Stimulated activated CD8-positive, alpha-beta memory T cell treated with anti-CD3 and anti-CD28 coated beads, Interleukin-7, amount 100 ng/mL, for 48 hours (primary cell): Measurements from ENCODE around the gene NSD1.

ENCODE experiments used
- DNase-seq, 2 donors: peaks; one replicate each; pipeline ENCODE4 v3.0.0-alpha.2; 2020; ENCODE audit warnings: low read depth in 1 of 2; ENCODE audit errors: extremely low read depth in 1 of 2

NSD1 gene

DNA sequence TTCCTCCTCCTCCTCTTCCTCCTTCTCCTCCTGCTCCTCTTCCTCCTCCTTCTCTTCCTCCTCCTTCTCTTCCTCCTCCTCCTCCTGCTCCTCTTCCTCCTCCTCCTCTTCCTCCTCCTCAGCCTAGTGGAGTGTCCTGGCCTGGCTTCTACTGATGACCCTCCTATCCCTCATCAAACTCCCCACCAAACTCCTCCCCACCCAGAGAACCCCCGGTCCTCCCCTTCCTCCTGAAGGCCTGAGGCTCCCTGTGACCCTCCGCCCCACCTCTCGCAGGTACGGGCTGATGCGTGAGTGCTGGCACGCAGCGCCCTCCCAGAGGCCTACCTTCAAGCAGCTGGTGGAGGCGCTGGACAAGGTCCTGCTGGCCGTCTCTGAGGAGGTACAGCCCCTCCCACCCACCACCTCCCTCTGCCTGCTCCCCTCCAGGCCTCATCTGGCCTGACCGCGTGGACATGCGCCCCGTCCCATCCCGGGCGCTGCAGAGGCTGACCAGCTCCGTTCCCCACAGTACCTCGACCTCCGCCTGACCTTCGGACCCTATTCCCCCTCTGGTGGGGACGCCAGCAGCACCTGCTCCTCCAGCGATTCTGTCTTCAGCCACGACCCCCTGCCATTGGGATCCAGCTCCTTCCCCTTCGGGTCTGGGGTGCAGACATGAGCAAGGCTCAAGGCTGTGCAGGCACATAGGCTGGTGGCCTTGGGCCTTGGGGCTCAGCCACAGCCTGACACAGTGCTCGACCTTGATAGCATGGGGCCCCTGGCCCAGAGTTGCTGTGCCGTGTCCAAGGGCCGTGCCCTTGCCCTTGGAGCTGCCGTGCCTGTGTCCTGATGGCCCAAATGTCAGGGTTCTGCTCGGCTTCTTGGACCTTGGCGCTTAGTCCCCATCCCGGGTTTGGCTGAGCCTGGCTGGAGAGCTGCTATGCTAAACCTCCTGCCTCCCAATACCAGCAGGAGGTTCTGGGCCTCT lies 36.3 kb upstream of the NSD1 start:
- DNase-seq, result no peak

- DNase-seq, result no peak
Observed at GRCh38 chr5:177098120-177098469, 35.5 kb upstream of the NSD1 start.

- no peak for DNase-seq
Observed at GRCh38 chr5:177098470-177099141, 35.0 kb upstream of the NSD1 start.

DNA sequence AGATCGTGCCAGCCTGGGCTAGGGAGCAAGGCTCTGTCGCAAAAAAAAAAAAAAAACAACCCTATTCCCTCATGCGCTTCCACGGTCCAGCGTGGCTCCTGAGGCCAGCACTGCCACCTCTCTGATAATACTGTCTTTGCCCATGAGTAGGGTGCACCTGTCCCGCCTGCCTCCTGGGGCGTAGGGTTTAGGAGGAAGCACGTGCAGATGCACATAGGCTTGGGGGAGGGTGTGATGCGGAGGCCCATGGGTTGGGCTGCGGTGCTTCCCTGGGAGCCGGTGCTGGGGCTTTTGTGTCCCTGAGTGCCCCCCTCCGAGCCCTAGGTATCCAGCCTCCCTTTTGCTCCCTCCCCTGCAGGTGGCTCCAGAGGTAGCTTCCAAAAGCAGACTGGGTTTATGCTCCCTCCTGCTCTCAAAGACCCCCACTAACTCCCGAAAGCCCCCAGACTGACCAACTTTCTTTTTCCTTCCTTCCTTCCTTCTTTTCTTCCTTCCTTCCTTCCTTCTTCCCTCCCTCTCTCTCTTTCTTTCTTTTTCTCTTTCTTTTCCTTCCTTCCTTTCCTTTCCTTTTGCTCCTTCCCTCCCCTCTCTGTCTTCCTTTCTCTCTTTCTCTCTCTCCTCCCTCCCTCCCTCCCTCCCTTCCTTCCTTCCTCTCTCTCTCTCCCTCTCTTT lies 34.0 kb upstream of the NSD1 start:
- DNase-seq, result no peak

GRCh38 chr5:177100714-177101121 lies 32.9 kb upstream of the NSD1 start:
- no peak for DNase-seq

DNA sequence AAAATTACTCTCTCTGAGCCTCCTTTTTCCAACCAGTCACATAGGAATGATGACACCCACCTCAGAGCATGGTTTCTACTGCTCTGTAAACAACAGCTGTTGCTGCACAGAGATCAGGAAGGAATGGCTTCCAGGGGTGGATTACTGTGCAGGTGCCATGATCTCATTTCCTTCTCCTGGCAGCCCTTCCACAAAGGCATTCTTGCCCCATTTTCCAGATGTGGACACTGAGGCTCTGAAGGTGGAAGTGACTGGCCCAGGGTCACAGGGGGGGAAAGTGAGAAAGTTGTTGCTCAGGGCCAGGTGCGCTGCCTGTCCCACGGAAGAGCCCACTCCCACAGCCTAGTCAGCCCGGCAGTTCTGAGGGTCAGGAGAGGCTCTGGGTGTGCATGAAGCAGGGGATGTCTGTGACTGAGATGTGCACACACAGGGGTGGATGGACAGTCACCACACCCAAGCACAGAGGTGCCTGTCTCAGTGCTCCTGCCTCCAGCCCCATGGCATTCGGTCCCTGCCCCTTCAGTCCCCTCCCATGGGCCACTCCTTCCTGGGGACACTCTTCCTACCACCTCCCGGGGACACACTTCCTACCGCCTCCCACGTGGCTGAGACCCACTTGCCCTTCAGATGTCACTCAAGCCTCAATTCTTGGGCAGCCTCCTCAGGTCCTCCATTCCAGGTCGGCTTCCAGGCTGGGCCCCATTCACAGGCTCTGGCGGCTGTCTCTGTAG lies 29.9 kb upstream of the NSD1 start:
- no peak for DNase-seq

- DNase-seq, result no peak
Observed at GRCh38 chr5:177105691-177106476, 27.7 kb upstream of the NSD1 start.

GRCh38 chr5:177107159-177107558 lies 26.4 kb upstream of the NSD1 start:
- no peak for DNase-seq

DNA sequence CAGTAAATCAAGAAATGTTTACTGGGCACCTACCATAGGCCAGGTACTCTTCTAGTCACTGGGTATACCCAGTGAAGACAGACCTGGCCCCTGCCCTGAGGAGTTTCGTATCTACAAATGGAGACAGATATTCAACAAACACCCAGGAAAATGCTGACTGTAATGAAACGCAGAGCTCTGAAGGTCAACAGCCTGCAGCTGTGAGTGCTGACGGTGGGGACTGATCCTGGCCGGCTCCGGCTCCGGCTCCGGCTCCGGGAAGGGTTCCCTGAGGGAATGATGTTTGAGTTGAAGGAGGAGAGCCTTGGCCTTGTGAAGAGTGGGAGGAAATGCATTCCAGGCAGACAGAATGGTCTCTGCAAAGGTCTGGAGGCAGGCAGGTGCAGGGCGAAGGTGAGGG lies 23.8 kb upstream of the NSD1 start:
- no peak for DNase-seq

GRCh38 chr5:177111720-177112394 lies 21.7 kb upstream of the NSD1 start:
- peak; percentile 35 to 40 for DNase-seq

GRCh38 chr5:177112589-177113220 lies 20.9 kb upstream of the NSD1 start:
- no peak for DNase-seq

GRCh38 chr5:177113566-177114424 lies 19.8 kb upstream of the NSD1 start:
- DNase-seq, result peak; percentile 38 to 54

- DNase-seq, result peak; percentile 73 to 75
Observed at GRCh38 chr5:177116631-177117373, 16.8 kb upstream of the NSD1 start.

GRCh38 chr5:177117441-177118045 lies 16.0 kb upstream of the NSD1 start:
- no peak for DNase-seq

DNA sequence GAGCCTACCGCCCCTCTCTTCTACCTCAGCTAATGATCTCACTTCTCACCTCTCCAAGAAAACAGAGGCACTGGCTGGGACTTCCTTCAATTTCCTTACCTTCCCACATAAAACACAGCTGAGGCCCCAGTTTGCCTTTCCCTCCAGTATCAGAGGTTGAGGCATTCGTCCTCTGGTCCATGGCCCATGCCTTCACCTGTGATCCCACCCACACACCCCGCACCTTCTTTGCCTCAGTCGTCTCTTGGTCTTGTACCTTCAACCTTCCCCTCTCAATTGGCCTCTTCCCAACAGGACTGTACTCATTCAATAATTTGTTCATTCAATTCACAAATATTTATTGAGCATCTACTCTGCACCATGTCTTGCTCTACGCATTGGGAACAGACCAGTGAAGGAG lies 11.0 kb upstream of the NSD1 start:
- DNase-seq, result no peak

DNA sequence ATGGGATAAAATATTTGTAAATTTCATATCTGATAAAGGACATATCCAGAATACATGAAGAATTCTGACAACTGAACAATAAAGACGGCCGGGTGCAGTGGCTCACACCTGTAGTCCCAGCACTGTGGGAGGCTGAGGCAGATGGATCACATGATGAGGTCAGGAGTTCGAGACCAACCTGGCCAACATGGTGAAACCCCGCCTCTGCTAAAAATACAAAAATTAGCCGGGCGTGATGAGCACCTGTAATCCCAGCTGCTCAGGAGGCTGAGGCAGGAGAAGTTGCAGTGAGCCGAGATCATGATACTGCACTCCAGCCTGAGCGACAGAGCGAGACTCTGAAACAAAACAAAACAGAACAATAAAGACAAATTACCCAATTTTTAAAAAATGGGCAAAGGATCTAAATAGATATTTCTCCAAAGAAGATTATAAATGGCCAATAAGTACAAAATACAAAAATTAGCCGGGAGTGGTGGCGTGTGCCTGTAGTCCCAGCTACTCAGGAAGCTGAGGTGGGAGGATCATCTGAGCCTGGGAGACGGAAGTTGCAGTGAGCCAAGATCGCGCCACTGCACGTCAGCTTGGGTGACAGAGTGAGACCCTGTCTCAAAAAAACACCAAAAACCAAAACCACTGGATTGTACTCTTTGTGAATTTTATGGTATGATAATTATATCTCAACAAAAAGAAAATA lies 9.6 kb upstream of the NSD1 start:
- DNase-seq, result no peak
